ENCODE results near the gene NCK2. TPM values are rescaled to one million over a fixed set of nuclear protein-coding genes. Genes with fewer than 3 reads are reported as not detected.

The NCK2 gene
- polyA plus RNA-seq, 2 of the 4 experiments (the other 2 are of a cell fraction), result 17.1 to 17.8 TPM

DNA sequence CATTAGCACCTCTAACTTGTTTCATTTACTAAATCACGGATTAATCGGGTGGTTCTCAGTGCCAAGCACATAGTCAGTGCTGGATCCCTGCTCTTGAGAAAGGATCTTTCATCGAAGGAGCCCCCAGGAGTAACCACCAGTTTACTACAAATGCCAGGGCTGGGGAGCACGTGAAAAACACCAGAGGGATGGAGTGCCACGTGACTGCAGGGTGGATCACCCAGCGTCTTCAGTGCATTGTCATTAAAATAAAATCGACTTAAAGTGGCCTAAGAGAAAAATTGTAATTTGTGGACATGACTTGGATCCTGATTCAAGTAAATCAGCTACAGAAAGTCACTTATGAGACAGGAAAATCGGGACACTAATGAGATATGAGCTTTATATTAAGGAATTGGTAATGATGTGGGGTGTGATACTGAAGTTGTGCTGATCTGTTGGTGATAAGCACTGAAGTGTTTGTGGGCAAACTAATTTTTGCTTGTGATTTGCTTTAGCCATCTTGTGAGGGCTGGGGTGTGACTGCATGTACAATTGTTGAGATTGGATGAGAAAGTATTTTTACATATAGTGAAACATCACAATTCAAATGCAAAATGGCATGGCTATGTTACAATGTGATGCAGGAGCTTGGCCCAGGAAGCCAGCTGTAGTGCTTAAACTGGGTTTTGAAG is 63.8 kb downstream of the NCK2 start (continued):
- TF ChIP-seq BCL3 (IDR thresholded peaks at IDR 0.05), result no peak
- no peak for TF ChIP-seq BHLHE40 (IDR thresholded peaks at IDR 0.05; ENCODE audit: low read depth, low read length)
- no peak for TF ChIP-seq MAX (IDR thresholded peaks at IDR 0.05)
- TF ChIP-seq, protein P1, sequence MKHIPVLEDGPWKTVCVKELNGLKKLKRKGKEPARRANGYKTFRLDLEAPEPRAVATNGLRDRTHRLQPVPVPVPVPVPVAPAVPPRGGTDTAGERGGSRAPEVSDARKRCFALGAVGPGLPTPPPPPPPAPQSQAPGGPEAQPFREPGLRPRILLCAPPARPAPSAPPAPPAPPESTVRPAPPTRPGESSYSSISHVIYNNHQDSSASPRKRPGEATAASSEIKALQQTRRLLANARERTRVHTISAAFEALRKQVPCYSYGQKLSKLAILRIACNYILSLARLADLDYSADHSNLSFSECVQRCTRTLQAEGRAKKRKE (CRISPR knock-in tag; IDR thresholded peaks at IDR 0.05; ENCODE audit: low read depth), result no peak
- no peak for TF ChIP-seq KDM5A (IDR thresholded peaks at IDR 0.05)
- TF ChIP-seq MYC (IDR thresholded peaks at IDR 0.05; ENCODE audit: borderline replicate concordance, low read length), result no peak

GRCh38 chr2:105809097-105809473 is 64.4 kb downstream of the NCK2 start:
- CTCF ChIA-PET, result no interaction called here
- FAIRE-seq (no peak), ATAC-seq (no peak)

GRCh38 chr2:105809723-105810122 is 65.0 kb downstream of the NCK2 start:
- no peak overlapping the region for H3K4me3 ChIP-seq
- H3K9me3 ChIP-seq, result no peaks in the 10 kb centered on the region
- DNase-seq (ENCODE audit: low read depth in 1 of 2, low spot score in 1 of 2), result no peak
- FAIRE-seq, result no peak
- 93% methylated on average over 3 of the region's 3 CpGs for WGBS (ENCODE audit: missing lambda C conversion rate)
- no peak overlapping the region for H3K4me2 ChIP-seq
- no peak overlapping the region for H3K27ac ChIP-seq
- CTCF ChIA-PET, result no interaction called here
- TF ChIP-seq PHF8 (IDR thresholded peaks at IDR 0.05; ENCODE audit: borderline replicate concordance, low read depth), result no peak
- no peak for TF ChIP-seq EHF (CRISPR knock-in tag; IDR thresholded peaks at IDR 0.05)
- no peak for TF ChIP-seq ZSCAN20 (CRISPR knock-in tag; IDR thresholded peaks at IDR 0.05)
- no peak for TF ChIP-seq CEBPB (IDR thresholded peaks at IDR 0.05)
- no peak for TF ChIP-seq CBX8 (IDR thresholded peaks at IDR 0.05)
- no peak for TF ChIP-seq CHD2 (IDR thresholded peaks at IDR 0.05; ENCODE audit: low read length, partially characterized antibody)
- no peak for TF ChIP-seq NFE2L2 (conservative IDR thresholded peaks at IDR 0.05; ENCODE audit: low read length)
- no peak for TF ChIP-seq CBX2 (IDR thresholded peaks at IDR 0.05; ENCODE audit: borderline replicate concordance, low read depth)
- TF ChIP-seq USF2 (IDR thresholded peaks at IDR 0.05), result no peak
- no peak for TF ChIP-seq EP300 (IDR thresholded peaks at IDR 0.05)
- TF ChIP-seq POLR2A (IDR thresholded peaks at IDR 0.05; ENCODE audit: low read length), result no peak
- TF ChIP-seq JUN (IDR thresholded peaks at IDR 0.05), result no peak
- no peak for TF ChIP-seq SMC3 (IDR thresholded peaks at IDR 0.05)
- no peak for ATAC-seq
- H3K4me1 ChIP-seq, result no peaks in the 10 kb centered on the region
- POLR2A ChIA-PET, result no interaction called here

More at GRCh38 chr2:105809097-105809473, 64.4 kb downstream of the NCK2 start:
- POLR2A ChIA-PET, result no interaction called here
- H3K4me2 ChIP-seq, result no peak overlapping the region
- WGBS (ENCODE audit: missing lambda C conversion rate), result 92% methylated on average over 4 of the region's 4 CpGs
- no peaks in the 10 kb centered on the region for H3K9me3 ChIP-seq
- no peak overlapping the region for H3K4me3 ChIP-seq
- DNase-seq (ENCODE audit: low read depth in 1 of 2, low spot score in 1 of 2), result no peak
- TF ChIP-seq RCOR1 (IDR thresholded peaks at IDR 0.05; ENCODE audit: low read depth, low read length) (no peak), MAZ (IDR thresholded peaks at IDR 0.05; ENCODE audit: borderline replicate concordance, low read depth, low read length) (no peak), SMC3 (IDR thresholded peaks at IDR 0.05) (no peak), FOSB (CRISPR knock-in tag; IDR thresholded peaks at IDR 0.05) (no peak), JUN (IDR thresholded peaks at IDR 0.05) (no peak), BHLHE40 (IDR thresholded peaks at IDR 0.05; ENCODE audit: low read depth, low read length) (no peak), HOXA7 (CRISPR knock-in tag; IDR thresholded peaks at IDR 0.05) (no peak), RNF2 (IDR thresholded peaks at IDR 0.05; ENCODE audit: borderline replicate concordance, low read depth) (no peak), HDAC2 (IDR thresholded peaks at IDR 0.05) (no peak), ZFP36 (IDR thresholded peaks at IDR 0.05; ENCODE audit: borderline replicate concordance, partially characterized antibody) (no peak), POLR2AphosphoS2 (conservative IDR thresholded peaks at IDR 0.05; ENCODE audit: low read length) (no peak), FOXS1 (CRISPR knock-in tag; IDR thresholded peaks at IDR 0.05) (no peak)
- TF ChIP-seq, protein P2, sequence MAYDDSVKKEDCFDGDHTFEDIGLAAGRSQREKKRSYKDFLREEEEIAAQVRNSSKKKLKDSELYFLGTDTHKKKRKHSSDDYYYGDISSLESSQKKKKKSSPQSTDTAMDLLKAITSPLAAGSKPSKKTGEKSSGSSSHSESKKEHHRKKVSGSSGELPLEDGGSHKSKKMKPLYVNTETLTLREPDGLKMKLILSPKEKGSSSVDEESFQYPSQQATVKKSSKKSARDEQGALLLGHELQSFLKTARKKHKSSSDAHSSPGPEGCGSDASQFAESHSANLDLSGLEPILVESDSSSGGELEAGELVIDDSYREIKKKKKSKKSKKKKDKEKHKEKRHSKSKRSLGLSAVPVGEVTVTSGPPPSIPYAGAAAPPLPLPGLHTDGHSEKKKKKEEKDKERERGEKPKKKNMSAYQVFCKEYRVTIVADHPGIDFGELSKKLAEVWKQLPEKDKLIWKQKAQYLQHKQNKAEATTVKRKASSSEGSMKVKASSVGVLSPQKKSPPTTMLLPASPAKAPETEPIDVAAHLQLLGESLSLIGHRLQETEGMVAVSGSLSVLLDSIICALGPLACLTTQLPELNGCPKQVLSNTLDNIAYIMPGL (CRISPR knock-in tag; IDR thresholded peaks at IDR 0.05; ENCODE audit: borderline replicate concordance), result no peak
- H3K27ac ChIP-seq, result no peak overlapping the region
- H3K4me1 ChIP-seq, result no peaks in the 10 kb centered on the region

Data from A549 (cell line).